ENCODE measurements around the gene MARCKSL1. TPM values are rescaled to one million over a fixed set of nuclear protein-coding genes. Genes with fewer than 3 reads are reported as not detected.

Gene MARCKSL1
- polyA plus RNA-seq, 3 donors = 13.9 to 150 (median 40.3) TPM

GRCh38 chr1:32367912-32368635, 32.0 kb upstream of the MARCKSL1 start:
- H2AFZ ChIP-seq (ENCODE audit: insufficient read depth, low read depth, low read length, poor library complexity, severe bottlenecking) = no peak overlapping the region
- Mint-ChIP-seq H3K36me3 (peaks cover 76 to 89% of the 10 kb centered on the region in 2 donors), H3K4me3 (no peak overlapping the region), H3K27ac (no peak overlapping the region), H3K4me1 (peaks cover 3% of the 10 kb centered on the region), H3K9me3 (no peaks in the 10 kb centered on the region), H3K27me3 (ENCODE audit: low read depth in 3 of 3) (peaks cover 1 to 3% (median 2%) of the 10 kb centered on the region in 3 donors)
- 100% methylated on average over 3 of the region's 7 CpGs for WGBS (ENCODE audit: insufficient coverage)
- TF ChIP-seq CTCF (IDR thresholded peaks at IDR 0.05) = no peak
- H3K4me3 ChIP-seq (replicated peaks in 1 of 3; ENCODE audit: low read depth in 2 of 3, low read length in 3 of 3) = no peak overlapping the region
- peaks cover 0 to under 1% of the 10 kb centered on the region in 2 donors for H3K27me3 ChIP-seq (ENCODE audit: control insufficient read depth in 2 of 2, insufficient read depth in 2 of 2, low read length in 2 of 2)
- H3K79me2 ChIP-seq (ENCODE audit: insufficient read depth, low read length) = no peaks in the 10 kb centered on the region
- H3K36me3 ChIP-seq (replicated peaks in 1 of 2; ENCODE audit: control insufficient read depth in 1 of 2, insufficient read depth in 2 of 2, low read length in 2 of 2) = peaks cover 62 to 87% of the 10 kb centered on the region in 2 donors
- H3K4me2 ChIP-seq (replicated peaks; ENCODE audit: extremely low read depth, low read length, poor library complexity, severe bottlenecking) = no peak overlapping the region
- no peaks in the 10 kb centered on the region for H3K9me3 ChIP-seq (replicated peaks in 1 of 2; ENCODE audit: control insufficient read depth in 1 of 2, insufficient read depth in 1 of 2, low read length in 2 of 2)
- DNase-seq = no peak
- H3K9ac ChIP-seq (ENCODE audit: insufficient read depth, low read length, poor library complexity, severe bottlenecking) = no peak overlapping the region
- no peak overlapping the region for H3K27ac ChIP-seq (ENCODE audit: low read depth in 1 of 2, low read length in 2 of 2)
- intact Hi-C loops (cut with micrococcal nuclease) = no loop called here
- no peaks in the 10 kb centered on the region for H3K4me1 ChIP-seq (ENCODE audit: control insufficient read depth in 1 of 2, insufficient read depth in 2 of 2, low read length in 2 of 2)
- peaks cover 21% of the 10 kb centered on the region for H4K20me1 ChIP-seq (ENCODE audit: insufficient read depth, low read length)

- Histone ChIP-seq H3K27me3 (ENCODE audit: control insufficient read depth in 2 of 2, insufficient read depth in 2 of 2, low read length in 2 of 2) (peaks cover 3 to 17% of the 10 kb centered on the region in 2 donors), H3K9ac (ENCODE audit: insufficient read depth, low read length, poor library complexity, severe bottlenecking) (no peak overlapping the region), H3K36me3 (replicated peaks in 1 of 2; ENCODE audit: control insufficient read depth in 1 of 2, insufficient read depth in 2 of 2, low read length in 2 of 2) (peaks cover 49 to 70% of the 10 kb centered on the region in 2 donors), H3K27ac (ENCODE audit: low read depth in 1 of 2, low read length in 2 of 2) (no peak overlapping the region), H3K4me3 (replicated peaks in 1 of 3; ENCODE audit: low read depth in 2 of 3, low read length in 3 of 3) (no peak overlapping the region), H3K4me1 (ENCODE audit: control insufficient read depth in 1 of 2, insufficient read depth in 2 of 2, low read length in 2 of 2) (peaks cover 6 to 14% of the 10 kb centered on the region in 2 donors), H3K9me3 (replicated peaks in 1 of 2; ENCODE audit: control insufficient read depth in 1 of 2, insufficient read depth in 1 of 2, low read length in 2 of 2) (no peaks in the 10 kb centered on the region), H3K4me2 (replicated peaks; ENCODE audit: extremely low read depth, low read length, poor library complexity, severe bottlenecking) (no peak overlapping the region), H3K79me2 (ENCODE audit: insufficient read depth, low read length) (no peaks in the 10 kb centered on the region), H2AFZ (ENCODE audit: insufficient read depth, low read depth, low read length, poor library complexity, severe bottlenecking) (no peak overlapping the region), H4K20me1 (ENCODE audit: insufficient read depth, low read length) (peaks cover 23% of the 10 kb centered on the region)
- Mint-ChIP-seq H3K27me3 (ENCODE audit: low read depth in 3 of 3) (peaks cover 17 to 27% (median 17%) of the 10 kb centered on the region in 3 donors), H3K4me1 (peaks cover 9% of the 10 kb centered on the region), H3K4me3 (no peak overlapping the region), H3K27ac (peak overlapping the region in 2 of 7 donors; percentile 45 to 80), H3K9me3 (peaks cover 0 to 10% (median 3%) of the 10 kb centered on the region in 7 donors), H3K36me3 (peaks cover 76 to 78% of the 10 kb centered on the region in 2 donors)
- no peak for TF ChIP-seq CTCF (IDR thresholded peaks at IDR 0.05)
- WGBS (ENCODE audit: insufficient coverage) = no CpG with 5 or more reads among the region's 6 CpGs
- no peak for DNase-seq
- intact Hi-C loops (cut with micrococcal nuclease) = no loop called here
These were observed 29.4 kb upstream of the MARCKSL1 start for GRCh38 chr1:32365445-32365844.
